GM21825 (cell line): ENCODE measurements around the gene MKNK2.
"Not testable (repeated sequence)": the region's sequence is repeated elsewhere in the genome, so short reads cannot be mapped to it uniquely, and the experiment has no call there.

Source experiments
- ATAC-seq: cut with Tn5 transposase; IDR thresholded peaks from one replicate; pipeline ENCODE4 v1.9.1; 2021; ENCODE audit warnings: mild to moderate bottlenecking, moderate library complexity; ENCODE audit not compliant: unreplicated experiment

The MKNK2 gene

DNA sequence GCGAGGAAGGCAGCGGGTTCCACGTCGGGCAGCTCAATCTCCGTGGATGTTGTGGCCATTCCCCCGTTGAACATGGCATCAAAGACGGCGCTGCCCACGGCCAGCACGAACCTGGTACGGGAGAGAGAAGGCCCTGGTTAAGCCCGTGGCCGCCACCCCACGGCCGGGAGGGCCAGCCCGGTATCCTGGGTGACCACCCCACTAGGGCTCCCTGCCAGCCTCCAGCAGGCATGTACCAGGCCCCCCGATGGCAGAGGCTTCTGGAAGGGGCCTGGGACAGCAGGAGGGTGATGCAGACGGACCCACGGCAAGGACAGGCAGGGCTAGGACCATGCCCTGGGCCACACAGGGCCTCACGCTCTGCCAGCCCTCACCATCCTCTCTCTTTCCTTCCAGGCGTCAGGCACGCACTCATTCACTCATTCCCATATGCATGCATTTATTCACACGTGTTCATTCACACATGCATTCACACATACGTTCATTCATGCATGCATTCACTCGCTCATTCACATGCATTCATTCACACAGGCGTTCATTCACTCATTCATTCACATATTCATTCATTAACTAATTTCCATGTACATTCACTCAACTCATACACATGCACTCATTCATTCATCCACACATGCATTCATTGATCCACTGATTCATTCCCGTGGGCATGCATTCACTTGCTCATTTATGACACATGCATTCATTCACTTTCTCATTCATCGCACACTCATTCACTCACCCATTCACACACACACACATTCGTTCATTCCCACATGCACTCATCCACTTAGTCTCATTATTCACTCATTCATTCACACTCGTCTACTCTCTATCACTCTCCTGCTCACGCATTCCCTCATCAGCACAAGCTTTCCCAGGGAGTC, 53.5 kb downstream of the MKNK2 start:
- no peak for ATAC-seq

DNA sequence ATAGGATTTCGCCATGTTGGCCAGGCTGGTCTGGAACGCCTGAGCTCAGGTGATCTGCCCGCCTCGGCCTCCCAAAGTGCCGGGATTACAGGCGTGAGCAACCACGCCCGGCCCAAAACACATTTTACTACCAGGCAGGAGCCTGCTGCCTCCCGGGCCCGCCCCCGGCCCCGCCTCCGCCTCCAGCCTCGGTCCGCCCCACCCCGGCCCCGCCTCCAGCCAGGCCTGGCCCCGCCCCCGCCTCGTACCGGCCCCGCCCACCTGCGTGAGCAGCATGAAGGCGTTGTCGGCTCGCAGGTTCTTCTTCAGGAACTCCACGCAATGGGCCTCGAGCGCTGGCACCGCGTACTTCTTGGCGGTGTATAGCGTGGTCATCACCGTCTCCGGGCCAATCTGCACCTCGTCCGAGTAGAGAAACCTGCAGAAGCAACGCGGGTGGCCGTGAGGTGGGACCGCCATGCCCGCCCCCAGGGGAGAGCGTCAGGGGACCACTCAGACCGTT, 58.2 kb downstream of the MKNK2 start:
- ATAC-seq, result no peak

DNA sequence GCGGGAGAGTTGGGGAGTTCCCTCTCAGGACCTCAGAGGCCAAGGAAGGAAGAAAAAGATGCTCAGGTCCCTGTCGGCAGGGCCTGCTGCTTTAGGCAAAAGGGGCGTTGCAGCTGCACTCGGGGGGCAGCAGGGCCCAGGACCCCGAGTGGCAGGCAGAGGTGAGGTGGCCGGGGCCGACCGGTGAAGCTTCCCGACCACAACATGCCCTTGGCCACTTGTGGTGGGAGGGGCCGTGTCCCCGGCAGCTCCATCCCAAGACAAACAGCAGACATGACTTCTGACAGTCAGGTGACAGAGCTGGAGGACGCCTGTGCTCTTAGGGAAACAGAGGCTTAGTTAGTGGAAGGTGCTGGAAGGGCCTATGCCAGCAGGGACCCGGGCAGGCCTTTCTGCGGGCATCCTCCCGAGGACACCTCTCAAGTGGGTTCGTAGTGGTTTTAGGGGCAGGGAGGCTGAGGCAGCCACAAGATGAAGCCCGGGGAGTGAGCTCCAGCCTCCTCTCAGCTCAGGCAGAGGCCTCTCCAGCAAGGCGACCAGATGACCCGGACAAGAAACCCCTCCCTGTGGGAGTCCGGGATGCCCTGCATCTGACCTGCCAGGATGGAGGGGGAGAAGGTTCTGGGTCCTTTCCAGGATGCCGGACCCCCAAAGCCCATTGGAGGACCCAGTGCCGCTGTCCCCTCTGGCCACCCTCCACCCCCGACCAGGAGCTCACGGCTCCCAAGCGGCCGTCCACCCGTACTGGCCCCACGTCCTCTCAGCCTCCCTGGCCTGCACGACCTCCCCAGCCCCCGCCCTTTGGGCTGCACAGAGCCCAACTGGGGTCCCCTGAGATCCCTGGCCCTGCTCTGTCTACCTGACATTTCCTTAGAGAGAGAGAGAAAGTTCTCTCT, 59.8 kb downstream of the MKNK2 start:
- no peak for ATAC-seq

DNA sequence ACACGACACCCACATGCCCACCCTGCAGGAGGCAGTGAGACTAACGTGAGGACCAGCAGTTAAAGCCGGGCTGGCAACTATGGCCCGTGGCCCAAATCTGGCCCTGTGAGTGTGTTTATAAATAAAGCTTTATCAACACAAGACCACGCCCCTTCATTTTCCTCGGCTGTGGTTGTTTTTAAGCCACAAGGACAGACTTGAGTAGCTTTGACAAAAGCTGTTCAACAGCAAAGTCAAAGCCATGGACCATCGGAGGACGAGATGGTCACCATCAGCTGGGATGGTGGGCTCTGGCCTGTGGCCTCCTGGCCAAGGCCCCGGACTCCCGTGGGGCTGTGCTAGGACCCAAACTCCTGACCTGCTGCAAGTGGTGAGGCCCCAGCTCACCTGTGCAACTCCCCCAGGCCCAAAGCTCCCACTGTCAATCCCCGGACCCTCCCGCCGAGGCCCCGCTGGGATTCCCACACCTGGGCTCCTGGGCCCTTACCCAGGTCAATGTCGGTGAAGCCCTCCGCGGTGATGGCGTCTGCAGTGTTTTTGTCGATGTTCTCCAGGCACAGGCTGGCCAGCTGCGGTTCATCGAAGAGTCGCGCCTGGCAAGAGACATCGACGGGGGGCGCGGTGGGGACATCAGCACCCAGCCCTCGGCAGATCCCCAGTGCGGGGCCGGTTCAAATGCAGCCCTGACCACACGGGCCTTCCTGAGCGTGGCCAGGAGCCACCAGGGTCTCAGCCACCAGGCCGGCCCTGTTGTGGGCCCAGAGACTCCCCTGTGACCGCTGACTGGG, 60.6 kb downstream of the MKNK2 start:
- ATAC-seq, result no peak

DNA sequence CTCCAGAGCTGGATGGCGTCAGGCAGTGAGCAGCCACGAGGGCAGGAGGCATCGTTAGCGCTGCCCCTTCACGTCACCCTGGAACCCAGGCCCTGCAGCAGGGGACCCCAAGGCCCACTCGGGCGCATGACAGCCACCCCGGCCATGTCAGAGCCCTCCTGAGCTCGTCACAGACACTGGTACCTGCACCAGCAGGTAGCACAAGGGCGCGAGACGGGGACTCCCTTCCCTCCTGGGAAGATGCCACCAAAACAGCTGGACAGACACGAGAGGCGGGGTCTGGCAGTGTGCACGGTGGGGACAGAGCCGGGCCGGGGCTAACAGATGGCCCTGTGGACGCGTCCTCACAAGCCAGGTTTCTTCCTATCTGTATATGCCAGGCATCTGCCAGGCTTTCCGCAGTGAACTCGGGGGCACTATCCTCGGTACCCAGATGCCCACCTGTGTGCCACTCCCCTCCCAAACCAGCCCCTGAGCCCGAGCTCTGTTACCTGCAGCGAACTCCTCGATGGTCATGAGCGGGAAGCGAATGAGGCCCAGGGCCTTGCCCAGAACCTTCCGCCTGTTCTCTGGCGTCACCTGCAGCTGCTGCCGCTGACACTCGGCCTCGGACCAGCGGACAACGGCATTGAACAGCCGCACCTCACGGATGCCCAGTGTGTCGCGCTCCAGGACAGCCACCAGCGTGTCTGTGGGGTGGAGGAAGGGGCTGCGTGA, 61.4 kb downstream of the MKNK2 start:
- no peak for ATAC-seq

- ATAC-seq, result not testable (repeated sequence)
Measured at GRCh38 chr19:1988464-1988863, 62.6 kb downstream of the MKNK2 start.
